Upper lobe of left lung (tissue), 4 donors: ENCODE data around the gene ATF3.

Experiments
- POLR2A ChIP-seq, 4 donors: fragments of 450-650 bp; IDR thresholded peaks; one replicate each; pipeline ENCODE4 v1.5.1; 2016 to 2017; ENCODE audit warnings: antibody characterized with exemption in 4 of 4, mild to moderate bottlenecking in 2 of 4
- TF ChIP-seq, protein P1 (sequence below), 6 experiments: fragments of 450-650 bp in 4 of 6; fragments of 200-600 bp in 2 of 6; sonication (generic) in 2 of 6; IDR thresholded peaks; one replicate each; pipeline ENCODE4 v1.5.1; 2016 to 2019; ENCODE audit warnings: antibody characterized with exemption in 6 of 6

DNA sequence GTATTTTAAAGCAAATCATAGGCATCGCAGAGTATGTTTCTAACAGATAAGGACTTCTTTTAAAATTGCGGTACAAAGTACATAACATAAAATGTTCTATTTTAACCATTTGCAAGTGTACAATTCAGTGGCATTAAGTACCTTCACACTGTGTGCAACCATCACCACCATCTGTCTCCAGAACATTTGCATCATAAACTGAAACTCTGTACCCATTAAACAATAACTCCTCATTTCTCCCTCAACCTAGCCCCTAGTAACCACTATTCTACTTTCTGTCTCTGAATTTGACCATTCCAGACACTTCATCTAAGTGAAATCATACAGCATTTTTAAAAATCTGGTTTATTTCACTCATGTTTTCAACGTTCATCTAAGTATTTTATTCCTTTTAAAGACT is 16.6 kb upstream of the ATF3 start:
- TF ChIP-seq, protein P1, sequence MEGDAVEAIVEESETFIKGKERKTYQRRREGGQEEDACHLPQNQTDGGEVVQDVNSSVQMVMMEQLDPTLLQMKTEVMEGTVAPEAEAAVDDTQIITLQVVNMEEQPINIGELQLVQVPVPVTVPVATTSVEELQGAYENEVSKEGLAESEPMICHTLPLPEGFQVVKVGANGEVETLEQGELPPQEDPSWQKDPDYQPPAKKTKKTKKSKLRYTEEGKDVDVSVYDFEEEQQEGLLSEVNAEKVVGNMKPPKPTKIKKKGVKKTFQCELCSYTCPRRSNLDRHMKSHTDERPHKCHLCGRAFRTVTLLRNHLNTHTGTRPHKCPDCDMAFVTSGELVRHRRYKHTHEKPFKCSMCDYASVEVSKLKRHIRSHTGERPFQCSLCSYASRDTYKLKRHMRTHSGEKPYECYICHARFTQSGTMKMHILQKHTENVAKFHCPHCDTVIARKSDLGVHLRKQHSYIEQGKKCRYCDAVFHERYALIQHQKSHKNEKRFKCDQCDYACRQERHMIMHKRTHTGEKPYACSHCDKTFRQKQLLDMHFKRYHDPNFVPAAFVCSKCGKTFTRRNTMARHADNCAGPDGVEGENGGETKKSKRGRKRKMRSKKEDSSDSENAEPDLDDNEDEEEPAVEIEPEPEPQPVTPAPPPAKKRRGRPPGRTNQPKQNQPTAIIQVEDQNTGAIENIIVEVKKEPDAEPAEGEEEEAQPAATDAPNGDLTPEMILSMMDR (IDR thresholded peaks at IDR 0.05): no peak
- TF ChIP-seq POLR2A (IDR thresholded peaks at IDR 0.05): no peak
